Glutamatergic neuron (in vitro differentiated cells): ENCODE results near the gene KRT40. TPM values are rescaled to one million over a fixed set of nuclear protein-coding genes. Genes with fewer than 3 reads are reported as not detected.
A peak's percentile ranks its signal among the peaks of the same experiment; 100 is the strongest.

Experiments used
- DNase-seq: peaks from one replicate; pipeline ENCODE4 v3.0.0; 2022
- H3K27ac Mint-ChIP-seq: one replicate; pipeline ENCODE4 v1.8.0; 2020; ENCODE audit warnings: mild to moderate bottlenecking, mixed read lengths, inconsistent platforms; ENCODE audit not compliant: unreplicated experiment
- H3K27me3 Mint-ChIP-seq: one replicate; pipeline ENCODE4 v1.8.0; 2020; ENCODE audit warnings: mild to moderate bottlenecking, moderate library complexity, mixed read lengths, inconsistent platforms; ENCODE audit not compliant: unreplicated experiment
- H3K36me3 Mint-ChIP-seq: one replicate; pipeline ENCODE4 v1.8.0; 2020; ENCODE audit warnings: mild to moderate bottlenecking, mixed read lengths, inconsistent platforms; ENCODE audit not compliant: unreplicated experiment
- H3K4me1 Mint-ChIP-seq: one replicate; pipeline ENCODE4 v1.8.0; 2020; ENCODE audit warnings: mild to moderate bottlenecking, low read depth, mixed read lengths, inconsistent platforms; ENCODE audit not compliant: unreplicated experiment
- H3K4me3 Mint-ChIP-seq: one replicate; pipeline ENCODE4 v1.8.0; 2020; ENCODE audit warnings: mild to moderate bottlenecking, mixed read lengths, inconsistent platforms; ENCODE audit not compliant: unreplicated experiment
- H3K9me3 Mint-ChIP-seq: one replicate; pipeline ENCODE4 v1.8.0; 2020; ENCODE audit warnings: mild to moderate bottlenecking, moderate library complexity, mixed read lengths, inconsistent platforms; ENCODE audit not compliant: unreplicated experiment
- CTCF ChIP-seq: fragments of 200-600 bp; sonication (generic); IDR thresholded peaks from one replicate; pipeline ENCODE4 v1.5.0; 2021; ENCODE audit not compliant: partially characterized antibody, unreplicated experiment
- total RNA-seq: library from RNA; stranded (reverse); fragmentation: NEBNext Ultra II Directional; extraction: Animal tissue kit (Norgen Biotek cat#: 25700); gene quantifications from one replicate; pipeline ENCODE4 v1.2.1, GENCODE V29; 2021; ENCODE audit not compliant: unreplicated experiment

Gene KRT40
- total RNA-seq, 1 donor from 2014 or later: not detected

GRCh38 chr17:41009301-41009760 lies 25.2 kb upstream of the KRT40 start:
- Mint-ChIP-seq H3K4me1 (peaks cover 17% of the 10 kb centered on the region), H3K27ac (no peak overlapping the region), H3K36me3 (no peaks in the 10 kb centered on the region), H3K9me3 (peaks cover 6% of the 10 kb centered on the region), H3K4me3 (no peak overlapping the region), H3K27me3 (peaks cover 8% of the 10 kb centered on the region)
- TF ChIP-seq CTCF: no peak
- no peak for DNase-seq

- no peak for TF ChIP-seq CTCF
- H3K27ac Mint-ChIP-seq: peak within 1 kb of the TSS; percentile 81
- no peaks in the 10 kb centered on the region for H3K36me3 Mint-ChIP-seq
- H3K9me3 Mint-ChIP-seq: peaks cover 6% of the 10 kb centered on the region
- DNase-seq: peak; percentile 47
- peaks cover 17% of the 10 kb centered on the region for H3K4me1 Mint-ChIP-seq
- peaks cover 8% of the 10 kb centered on the region for H3K27me3 Mint-ChIP-seq
- H3K4me3 Mint-ChIP-seq: no peak within 1 kb of the TSS
Measured at GRCh38 chr17:41008811-41009210, 24.7 kb upstream of the KRT40 start, which contains the start of gene KRTAP3-1. Gene KRTAP3-1 (minus strand): TSS chr17:41009128. CDS start chr17:41009074, 54 bp downstream.

- Mint-ChIP-seq H3K36me3 (no peaks in the 10 kb centered on the region), H3K4me3 (no peak overlapping the region), H3K9me3 (peaks cover 8% of the 10 kb centered on the region), H3K27me3 (peaks cover 8% of the 10 kb centered on the region), H3K27ac (no peak overlapping the region), H3K4me1 (peaks cover 16% of the 10 kb centered on the region)
- DNase-seq: no peak
- TF ChIP-seq CTCF: no peak
Measured at GRCh38 chr17:41004397-41004796, 20.3 kb upstream of the KRT40 start.

GRCh38 chr17:41003926-41004325 lies 19.8 kb upstream of the KRT40 start:
- Mint-ChIP-seq H3K9me3 (peaks cover 10% of the 10 kb centered on the region), H3K4me3 (no peak overlapping the region), H3K27ac (no peak overlapping the region), H3K4me1 (peaks cover 18% of the 10 kb centered on the region), H3K27me3 (peaks cover 9% of the 10 kb centered on the region), H3K36me3 (no peaks in the 10 kb centered on the region)
- DNase-seq: no peak
- TF ChIP-seq CTCF: no peak

- no peak overlapping the region for H3K4me3 Mint-ChIP-seq
- no peak for DNase-seq
- peaks cover 11% of the 10 kb centered on the region for H3K4me1 Mint-ChIP-seq
- H3K36me3 Mint-ChIP-seq: no peaks in the 10 kb centered on the region
- H3K9me3 Mint-ChIP-seq: peaks cover 6% of the 10 kb centered on the region
- H3K27me3 Mint-ChIP-seq: peaks cover 5% of the 10 kb centered on the region
- no peak for TF ChIP-seq CTCF
- H3K27ac Mint-ChIP-seq: no peak overlapping the region
Measured at GRCh38 chr17:41002814-41003213, 18.7 kb upstream of the KRT40 start.
